Superior temporal gyrus (tissue), 1 donor: ENCODE measurements around the gene RTCA.
"Not testable (repeated sequence)": the region's sequence is repeated elsewhere in the genome, so short reads cannot be mapped to it uniquely, and the experiment has no call there.

Experiments
- DNase-seq: peaks from one replicate; pipeline ENCODE4 v3.0.0-alpha.2; 2016; ENCODE audit errors: extremely low spot score

RTCA gene

GRCh38 chr1:100265931-100266740, at the start of gene RTCA:
Gene RTCA (plus strand): TSS chr1:100266216. CDS start chr1:100266376, 160 bp downstream.
- peak; percentile 98 for DNase-seq

DNA sequence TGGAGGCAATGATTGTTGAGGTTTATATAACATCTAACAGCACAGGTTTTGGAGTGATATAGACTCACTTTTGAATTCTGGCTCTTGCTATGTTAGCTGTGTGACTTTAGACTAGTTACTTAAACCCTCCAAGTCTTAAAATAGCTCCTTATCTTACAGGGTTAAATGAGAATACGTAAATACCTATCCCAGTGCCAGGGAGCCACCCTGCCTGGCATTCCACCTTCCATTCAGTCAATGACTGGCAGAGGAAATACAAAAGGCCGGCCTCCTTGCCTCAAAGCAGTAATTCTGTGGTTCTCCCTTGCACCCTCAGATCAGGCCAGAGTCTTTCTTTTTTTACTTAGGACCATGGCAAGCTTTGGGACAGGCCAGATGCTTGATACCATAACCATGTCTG, 48.2 kb upstream of the RTCA start:
- no peak for DNase-seq

DNA sequence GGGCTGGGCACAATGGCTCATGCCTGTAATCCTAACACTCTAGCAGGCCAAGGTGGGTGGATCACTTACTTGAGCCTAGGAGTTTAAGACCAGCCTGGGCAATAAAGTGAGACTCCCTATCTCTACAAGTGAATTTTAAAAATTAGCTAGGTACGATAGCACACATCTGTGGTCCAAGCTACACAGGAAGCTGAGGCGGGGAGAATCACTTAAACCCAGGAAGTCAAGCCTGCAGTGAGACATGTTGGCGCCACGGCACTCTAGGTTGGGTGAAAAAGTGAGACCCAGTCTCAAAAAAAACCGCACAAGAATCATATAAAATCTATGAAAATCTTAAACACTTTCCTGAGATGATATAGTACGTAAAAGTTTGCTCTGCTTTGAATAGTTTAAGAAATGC, 46.6 kb upstream of the RTCA start:
- no peak for DNase-seq

- no peak for DNase-seq
Measured at GRCh38 chr1:100219883-100220282, 46.1 kb upstream of the RTCA start.

DNA sequence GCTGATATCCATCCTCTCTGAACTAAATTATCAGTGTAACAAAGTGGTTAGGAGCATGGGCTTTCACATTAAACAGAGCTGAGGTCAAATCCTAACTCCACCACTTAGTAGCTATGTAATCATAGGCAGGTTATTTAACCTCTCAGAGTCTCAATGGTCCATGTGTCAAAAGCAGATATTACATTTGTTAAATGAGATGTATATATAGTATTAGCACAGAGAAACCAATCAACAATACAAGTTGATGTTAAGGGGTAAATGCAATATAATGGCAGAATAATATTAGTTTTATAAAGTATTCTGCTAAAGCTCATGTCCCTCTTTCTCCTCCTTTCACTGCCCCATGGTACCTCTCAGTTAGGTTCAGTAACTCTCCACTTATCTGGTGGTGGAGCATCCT, 43.6 kb upstream of the RTCA start:
- DNase-seq = no peak

- no peak for DNase-seq
Measured at GRCh38 chr1:100229681-100230443, 36.2 kb upstream of the RTCA start.

- DNase-seq = no peak
Measured at GRCh38 chr1:100230765-100231164, 35.3 kb upstream of the RTCA start.

GRCh38 chr1:100231721-100232120, 34.3 kb upstream of the RTCA start:
- DNase-seq = no peak

DNA sequence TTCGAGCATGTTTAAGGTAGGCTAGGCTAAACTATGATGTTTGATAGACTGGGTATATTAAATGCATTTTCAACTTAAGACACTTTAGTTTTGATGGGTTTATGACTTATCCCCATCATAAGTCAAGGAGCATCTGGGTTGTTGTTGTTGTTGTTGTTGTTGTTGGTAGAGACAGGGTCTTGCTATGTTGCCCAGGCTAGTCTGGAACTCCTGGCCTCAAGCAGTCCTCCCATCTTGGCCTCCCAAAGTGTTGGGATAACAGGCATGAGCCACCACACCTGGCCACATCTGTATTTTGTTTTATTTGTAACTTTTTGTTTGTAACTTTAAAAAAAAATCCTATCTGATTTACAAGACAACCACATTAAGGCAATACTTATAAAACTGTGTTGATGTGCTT, 33.9 kb upstream of the RTCA start:
- no peak for DNase-seq

- DNase-seq = not testable (repeated sequence)
Measured at GRCh38 chr1:100233566-100233965, 32.5 kb upstream of the RTCA start.

GRCh38 chr1:100234432-100234831, 31.6 kb upstream of the RTCA start:
- no peak for DNase-seq

- no peak for DNase-seq
Measured at GRCh38 chr1:100237091-100237490, 28.9 kb upstream of the RTCA start.

GRCh38 chr1:100239961-100240360, 26.1 kb upstream of the RTCA start:
- DNase-seq = no peak

GRCh38 chr1:100240631-100241030, 25.4 kb upstream of the RTCA start:
- DNase-seq = no peak

GRCh38 chr1:100246738-100247137, 19.3 kb upstream of the RTCA start:
- DNase-seq = no peak

GRCh38 chr1:100249155-100249536, 16.9 kb upstream of the RTCA start:
- DNase-seq = peak; percentile 20

DNA sequence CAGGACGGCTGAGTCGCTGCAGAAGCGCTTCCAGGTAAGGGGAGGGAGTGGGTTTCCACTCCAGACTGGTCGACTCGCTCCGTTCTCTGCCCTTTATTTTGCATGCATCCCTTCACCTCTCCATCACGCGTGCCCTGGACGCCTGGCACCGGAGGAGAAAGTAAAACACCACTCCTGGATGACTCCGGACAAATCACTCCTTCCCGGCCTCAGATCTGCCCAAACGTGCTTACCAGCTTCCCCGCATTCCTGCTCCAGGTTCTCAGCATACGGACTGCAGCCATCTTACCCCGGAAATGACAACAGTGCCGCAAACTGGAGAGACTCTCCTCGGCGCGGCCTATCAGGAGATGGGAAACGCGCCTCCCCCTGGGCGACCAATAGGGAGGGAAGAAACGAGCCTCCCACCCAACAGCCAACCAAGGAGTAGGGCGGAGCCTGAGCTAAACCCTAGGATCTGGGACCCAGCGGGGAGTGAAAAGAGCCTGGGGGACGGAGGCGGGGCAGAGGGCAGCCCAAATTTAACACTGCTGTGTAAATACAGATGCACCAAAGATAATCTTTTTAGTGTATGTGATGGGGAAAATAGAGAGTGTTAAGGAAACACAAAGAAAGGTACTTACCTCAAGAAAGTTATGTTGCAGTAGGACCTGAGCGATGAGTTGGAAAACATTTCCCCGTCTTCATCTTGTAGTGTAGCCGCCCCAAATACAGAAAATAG, 16.3 kb upstream of the RTCA start, which contains the start of gene DBT:
Gene DBT (minus strand): TSS at position 298 of the 721 bp plus-strand sequence. CDS start 14 bp downstream, at position 284.
- peak; percentile 99 for DNase-seq

DNA sequence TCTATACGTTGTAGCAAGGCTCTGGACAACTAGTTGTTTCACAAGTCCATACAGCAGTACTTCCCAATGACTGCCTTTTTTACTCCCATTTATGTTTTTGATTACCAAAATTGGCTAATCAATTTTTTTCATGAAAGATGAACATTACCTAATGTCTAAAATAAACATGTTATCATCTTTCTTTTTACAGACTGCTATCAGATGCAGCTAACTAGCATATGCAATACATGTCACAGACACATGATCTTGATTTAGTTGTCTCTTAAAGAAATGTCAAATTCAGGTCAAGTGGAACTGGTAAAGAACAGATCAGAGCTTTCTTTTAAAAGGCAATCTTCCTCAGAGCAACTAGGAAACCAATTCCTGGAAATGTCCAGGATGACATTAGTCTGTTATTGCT, 15.8 kb upstream of the RTCA start:
- DNase-seq = no peak

- DNase-seq = no peak
Measured at GRCh38 chr1:100250807-100251206, 15.2 kb upstream of the RTCA start.

DNA sequence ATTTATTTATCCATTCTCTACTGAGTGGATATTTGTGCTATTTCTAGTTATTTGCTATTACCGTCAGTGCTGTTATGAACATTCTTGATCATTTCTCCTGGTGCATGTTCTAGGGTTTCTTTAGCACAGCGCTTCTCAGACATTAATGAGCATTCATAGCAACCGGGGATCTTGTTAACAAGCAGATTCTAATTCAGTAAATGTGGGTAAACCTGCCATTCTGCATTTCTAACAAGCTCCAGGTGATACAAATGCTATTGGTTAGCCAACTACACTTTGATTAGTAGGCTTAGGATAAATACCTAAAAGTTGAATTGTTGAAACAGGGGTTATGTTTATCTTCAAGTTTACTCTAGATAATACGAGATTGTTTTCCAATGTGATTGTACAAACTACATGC, 13.1 kb upstream of the RTCA start:
- DNase-seq = no peak

DNA sequence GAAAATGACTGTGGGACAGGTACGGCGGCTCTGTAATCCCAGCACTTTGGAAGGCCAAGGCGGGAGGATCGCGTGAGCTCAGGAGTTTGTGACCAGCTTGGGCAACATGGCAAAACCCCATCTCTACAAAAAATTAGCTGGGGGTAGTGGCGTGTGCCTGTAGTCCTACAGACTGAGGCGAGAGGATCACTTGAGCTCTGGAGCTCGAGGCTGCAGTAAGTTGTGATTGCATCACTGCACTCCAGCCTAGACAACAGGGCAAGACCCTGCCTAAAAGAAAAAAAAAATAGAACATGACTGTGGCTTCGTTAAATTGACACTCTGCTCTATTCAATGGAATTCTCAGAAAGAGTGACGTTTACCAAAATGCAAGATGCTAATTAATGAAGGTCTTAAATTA, 12.5 kb upstream of the RTCA start:
- DNase-seq = no peak

DNA sequence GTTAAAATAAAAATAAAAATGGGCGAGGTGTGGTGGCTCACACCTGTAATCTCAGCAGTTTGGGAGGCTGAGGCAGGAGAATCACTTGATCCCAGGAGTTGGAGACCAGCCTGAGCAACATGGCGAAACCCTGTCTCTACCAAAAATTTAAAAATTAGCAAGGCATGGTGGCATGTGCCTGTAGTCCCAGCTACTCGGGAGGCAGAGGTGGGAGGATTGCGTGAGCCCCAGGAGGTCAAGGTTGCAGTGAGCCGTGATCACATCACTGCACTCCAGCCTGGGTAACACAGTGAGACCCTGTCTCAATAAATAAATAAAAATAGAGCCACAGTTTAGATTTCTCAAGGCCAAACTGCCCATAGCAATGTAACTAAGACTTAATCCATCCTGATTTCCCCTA, 9.7 kb upstream of the RTCA start:
- not testable (repeated sequence) for DNase-seq
